Measurements from ENCODE around the gene ATP9B. TPM values are rescaled to one million over a fixed set of nuclear protein-coding genes. Genes with fewer than 3 reads are reported as not detected.

The ATP9B gene, protein sequence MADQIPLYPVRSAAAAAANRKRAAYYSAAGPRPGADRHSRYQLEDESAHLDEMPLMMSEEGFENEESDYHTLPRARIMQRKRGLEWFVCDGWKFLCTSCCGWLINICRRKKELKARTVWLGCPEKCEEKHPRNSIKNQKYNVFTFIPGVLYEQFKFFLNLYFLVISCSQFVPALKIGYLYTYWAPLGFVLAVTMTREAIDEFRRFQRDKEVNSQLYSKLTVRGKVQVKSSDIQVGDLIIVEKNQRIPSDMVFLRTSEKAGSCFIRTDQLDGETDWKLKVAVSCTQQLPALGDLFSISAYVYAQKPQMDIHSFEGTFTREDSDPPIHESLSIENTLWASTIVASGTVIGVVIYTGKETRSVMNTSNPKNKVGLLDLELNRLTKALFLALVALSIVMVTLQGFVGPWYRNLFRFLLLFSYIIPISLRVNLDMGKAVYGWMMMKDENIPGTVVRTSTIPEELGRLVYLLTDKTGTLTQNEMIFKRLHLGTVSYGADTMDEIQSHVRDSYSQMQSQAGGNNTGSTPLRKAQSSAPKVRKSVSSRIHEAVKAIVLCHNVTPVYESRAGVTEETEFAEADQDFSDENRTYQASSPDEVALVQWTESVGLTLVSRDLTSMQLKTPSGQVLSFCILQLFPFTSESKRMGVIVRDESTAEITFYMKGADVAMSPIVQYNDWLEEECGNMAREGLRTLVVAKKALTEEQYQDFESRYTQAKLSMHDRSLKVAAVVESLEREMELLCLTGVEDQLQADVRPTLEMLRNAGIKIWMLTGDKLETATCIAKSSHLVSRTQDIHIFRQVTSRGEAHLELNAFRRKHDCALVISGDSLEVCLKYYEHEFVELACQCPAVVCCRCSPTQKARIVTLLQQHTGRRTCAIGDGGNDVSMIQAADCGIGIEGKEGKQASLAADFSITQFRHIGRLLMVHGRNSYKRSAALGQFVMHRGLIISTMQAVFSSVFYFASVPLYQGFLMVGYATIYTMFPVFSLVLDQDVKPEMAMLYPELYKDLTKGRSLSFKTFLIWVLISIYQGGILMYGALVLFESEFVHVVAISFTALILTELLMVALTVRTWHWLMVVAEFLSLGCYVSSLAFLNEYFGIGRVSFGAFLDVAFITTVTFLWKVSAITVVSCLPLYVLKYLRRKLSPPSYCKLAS
- 10 to 100 TPM; 10.5 to 19.7 (median 15.5) TPM for total RNA-seq
- 1 to 10 TPM; 6.7 to 8.5 TPM for polyA plus RNA-seq
- long read RNA-seq, donor 1, full-length matches to known transcripts, result 7 of 15 reads
- long read RNA-seq, donor 1, partial matches to known transcripts, result 3 of 15 reads
- long read RNA-seq, donor 1, other reads (novel, unspliced or antisense), result 5 of 15 reads
- long read RNA-seq, donor 2, full-length matches to known transcripts, result 5 of 15 reads
- long read RNA-seq, donor 2, partial matches to known transcripts, result 2 of 15 reads
- long read RNA-seq, donor 2, other reads (novel, unspliced or antisense), result 8 of 15 reads
- long read RNA-seq, donor 3, full-length matches to known transcripts, result 10 of 26 reads
- long read RNA-seq, donor 3, partial matches to known transcripts, result 8 of 26 reads
- long read RNA-seq, donor 3, other reads (novel, unspliced or antisense), result 8 of 26 reads

GRCh38 chr18:79068937-79069716, at the start of gene ATP9B:
Gene ATP9B, plus strand, starts transcription at chr18:79069394. Its CDS starts 17 bp downstream, at chr18:79069411.
- DNase-seq (peak; percentile 97 to 98), ATAC-seq (peak; percentile 95 to 99 (median 98))
- intact Hi-C loops (cut with DNase I), result loop anchor here in 2 of 10 donors (10.0 kb wide), 1 partner anchor 176 kb away; no protein-coding TSS in a partner anchor
- Histone ChIP-seq H3K36me3 (no peaks in the 10 kb centered on the region), H3K4me1 (peaks cover 5 to 29% (median 18%) of the 10 kb centered on the region in 9 donors), H3K4me3 (peak within 1 kb of the TSS; percentile 83 to 100 (median 96)), H3K27ac (peak within 1 kb of the TSS; percentile 83 to 98 (median 92)), H3K27me3 (no peaks in the 10 kb centered on the region), H3K9me3 (peaks cover 0 to 7% (median 0%) of the 10 kb centered on the region in 11 donors)
- 0% methylated on average over 72 to 112 of the region's 112 CpGs for WGBS, 2 donors
- TF ChIP-seq, protein P1, sequence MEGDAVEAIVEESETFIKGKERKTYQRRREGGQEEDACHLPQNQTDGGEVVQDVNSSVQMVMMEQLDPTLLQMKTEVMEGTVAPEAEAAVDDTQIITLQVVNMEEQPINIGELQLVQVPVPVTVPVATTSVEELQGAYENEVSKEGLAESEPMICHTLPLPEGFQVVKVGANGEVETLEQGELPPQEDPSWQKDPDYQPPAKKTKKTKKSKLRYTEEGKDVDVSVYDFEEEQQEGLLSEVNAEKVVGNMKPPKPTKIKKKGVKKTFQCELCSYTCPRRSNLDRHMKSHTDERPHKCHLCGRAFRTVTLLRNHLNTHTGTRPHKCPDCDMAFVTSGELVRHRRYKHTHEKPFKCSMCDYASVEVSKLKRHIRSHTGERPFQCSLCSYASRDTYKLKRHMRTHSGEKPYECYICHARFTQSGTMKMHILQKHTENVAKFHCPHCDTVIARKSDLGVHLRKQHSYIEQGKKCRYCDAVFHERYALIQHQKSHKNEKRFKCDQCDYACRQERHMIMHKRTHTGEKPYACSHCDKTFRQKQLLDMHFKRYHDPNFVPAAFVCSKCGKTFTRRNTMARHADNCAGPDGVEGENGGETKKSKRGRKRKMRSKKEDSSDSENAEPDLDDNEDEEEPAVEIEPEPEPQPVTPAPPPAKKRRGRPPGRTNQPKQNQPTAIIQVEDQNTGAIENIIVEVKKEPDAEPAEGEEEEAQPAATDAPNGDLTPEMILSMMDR (IDR thresholded peaks at IDR 0.05), result peak in 6 of 9 donors; percentile 5 to 44 (median 27)

DNA sequence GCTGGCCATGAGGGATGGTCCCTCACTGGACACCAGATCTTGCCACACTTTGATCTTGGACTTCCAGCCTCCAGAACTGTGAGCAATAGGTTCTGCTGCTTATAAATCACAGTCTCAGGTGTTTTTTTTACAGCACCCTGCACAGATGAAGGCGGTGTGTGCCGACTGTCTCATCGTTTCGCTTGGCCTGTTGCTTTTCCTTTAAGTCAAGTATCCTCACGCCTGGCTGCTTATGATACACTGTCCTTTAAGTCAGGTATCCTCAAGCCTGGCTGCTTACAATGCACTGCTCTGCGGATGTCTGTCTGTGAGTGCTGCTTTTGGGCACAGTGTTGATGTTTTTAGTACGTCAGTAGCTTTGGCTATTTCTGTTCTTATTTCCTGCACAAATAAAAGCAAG, 49.3 kb upstream of the ATP9B start:
- no peak for ATAC-seq
- TF ChIP-seq, protein P1 (IDR thresholded peaks at IDR 0.05), result no peak

GRCh38 chr18:79022603-79023002, 46.6 kb upstream of the ATP9B start:
- Histone ChIP-seq H3K27me3 (peaks cover 0 to 19% (median 7%) of the 10 kb centered on the region in 7 donors), H3K27ac (no peak overlapping the region), H3K9me3 (peaks cover 0 to 23% (median under 1%) of the 10 kb centered on the region in 11 donors), H3K4me1 (no peaks in the 10 kb centered on the region), H3K36me3 (no peaks in the 10 kb centered on the region), H3K4me3 (no peak overlapping the region)
- 94 to 95% methylated on average over 25 of the region's 25 CpGs for WGBS, 2 donors
- intact Hi-C loops (cut with DNase I), result no loop called here
- TF ChIP-seq, protein P1 (IDR thresholded peaks at IDR 0.05), result no peak
- DNase-seq (no peak), ATAC-seq (no peak)

More for the DNA sequence above, 49.3 kb upstream of the ATP9B start:
- intact Hi-C loops (cut with DNase I), result no loop called here
- Histone ChIP-seq H3K36me3 (no peaks in the 10 kb centered on the region), H3K27me3 (peaks cover 0 to 19% (median 10%) of the 10 kb centered on the region in 7 donors), H3K9me3 (peaks cover 0 to 14% (median 0%) of the 10 kb centered on the region in 11 donors), H3K4me1 (no peaks in the 10 kb centered on the region), H3K27ac (no peak overlapping the region), H3K4me3 (no peak overlapping the region)
- DNase-seq, result no peak
- WGBS, 2 donors, result 73 to 78% methylated on average over 7 of the region's 7 CpGs
